CD4-positive, alpha-beta T cell treated with Interleukin-2 at 100 ng/mL for 4 hours (primary cell): ENCODE results near the gene SAP30L.

Source experiments
- DNase-seq: peaks from one replicate; pipeline ENCODE4 v3.0.0-alpha.2; 2020; ENCODE audit warnings: low spot score

SAP30L gene

DNA sequence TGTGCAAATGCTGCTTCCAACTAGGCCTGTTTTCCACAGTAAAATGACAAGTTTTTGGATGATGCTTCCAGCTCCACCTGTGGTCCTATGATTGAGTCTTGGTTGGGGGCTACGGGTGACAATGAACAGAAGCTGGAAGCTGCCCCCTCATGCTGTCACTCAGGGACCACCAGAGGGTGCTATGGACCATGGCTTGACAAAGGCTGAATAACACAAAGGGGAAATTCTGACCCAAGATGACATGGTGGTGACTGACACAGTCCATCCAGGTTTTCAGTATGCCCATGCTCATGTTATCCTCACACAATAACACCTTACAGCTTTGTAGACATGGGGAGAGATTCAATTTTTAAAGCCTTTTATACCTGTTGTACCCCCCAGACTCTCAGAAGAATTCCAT lies 23.9 kb upstream of the SAP30L start:
- DNase-seq, result no peak

GRCh38 chr5:154422298-154422697 lies 23.5 kb upstream of the SAP30L start:
- no peak for DNase-seq

DNA sequence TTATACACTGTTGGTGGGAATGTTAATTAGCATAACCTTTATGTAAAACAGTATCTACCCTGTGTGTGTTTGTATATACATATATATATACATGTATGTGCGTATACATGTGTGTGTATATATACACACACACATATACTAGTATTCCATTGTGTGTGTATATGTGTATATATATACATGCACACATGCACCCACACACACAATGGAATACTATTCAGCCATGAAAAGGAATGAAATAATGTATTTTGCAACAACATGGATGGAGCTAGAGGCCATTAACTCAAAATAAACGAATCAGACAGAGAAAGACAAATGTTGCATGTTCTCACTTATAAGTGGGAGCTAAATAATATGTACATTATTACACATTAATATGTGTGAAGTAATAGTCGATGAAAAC lies 17.6 kb upstream of the SAP30L start:
- DNase-seq, result no peak

DNA sequence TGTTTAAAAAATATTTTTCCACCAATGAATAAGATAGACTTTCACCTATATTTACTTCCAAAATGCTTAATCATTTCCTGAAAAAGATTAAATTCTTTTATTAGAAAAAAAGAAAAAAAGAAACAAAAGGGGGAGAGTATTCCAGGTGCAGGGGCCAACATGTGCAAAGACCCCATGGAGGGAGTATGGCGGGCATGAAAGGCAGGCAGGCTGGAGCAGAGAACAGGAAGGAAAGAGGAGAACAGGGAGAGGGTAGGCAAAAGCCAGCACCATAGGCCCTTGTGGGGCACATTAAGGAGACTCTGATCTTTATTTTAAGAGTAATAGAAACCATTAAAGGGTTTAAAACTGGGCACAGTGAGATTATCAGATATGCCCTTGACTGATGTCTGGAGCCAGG lies 16.5 kb upstream of the SAP30L start:
- DNase-seq, result no peak

- DNase-seq, result no peak
Observed at GRCh38 chr5:154430466-154430865, 15.3 kb upstream of the SAP30L start.

GRCh38 chr5:154430961-154431630 lies 14.7 kb upstream of the SAP30L start:
- no peak for DNase-seq

GRCh38 chr5:154435226-154435625 lies 10.6 kb upstream of the SAP30L start:
- DNase-seq, result no peak

DNA sequence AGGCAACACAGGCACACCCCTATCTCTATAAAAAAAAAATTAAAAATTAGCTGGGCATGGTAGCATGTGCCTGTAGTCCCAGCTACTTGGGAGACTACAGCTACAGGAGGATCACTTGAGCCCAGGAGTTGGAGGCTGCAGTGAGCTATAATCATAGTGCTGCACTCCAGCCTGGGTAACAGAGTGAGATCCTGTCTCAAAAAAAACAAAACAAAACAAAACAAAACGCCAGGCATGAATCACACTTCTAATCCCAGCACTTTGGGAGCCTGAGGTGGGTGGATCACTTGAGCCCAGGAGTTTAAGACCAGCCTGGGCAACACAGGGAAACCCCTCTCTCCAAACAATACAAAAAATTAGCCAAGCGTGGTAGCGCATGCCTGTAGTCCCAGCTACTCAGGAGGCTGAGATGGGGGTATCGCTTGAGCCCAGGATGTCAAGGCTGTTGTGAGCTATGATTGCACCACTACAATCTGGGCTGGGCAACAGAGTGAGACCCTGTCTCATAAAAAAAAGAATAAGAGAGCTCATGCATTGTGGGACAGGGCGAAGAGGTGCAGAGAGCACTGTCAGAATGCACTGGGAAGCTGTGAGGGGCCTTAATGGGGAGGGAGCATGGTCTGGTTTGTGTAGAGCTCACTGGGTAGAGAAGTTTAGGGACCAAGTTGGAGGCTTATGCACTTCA lies 8.4 kb upstream of the SAP30L start:
- no peak for DNase-seq

DNA sequence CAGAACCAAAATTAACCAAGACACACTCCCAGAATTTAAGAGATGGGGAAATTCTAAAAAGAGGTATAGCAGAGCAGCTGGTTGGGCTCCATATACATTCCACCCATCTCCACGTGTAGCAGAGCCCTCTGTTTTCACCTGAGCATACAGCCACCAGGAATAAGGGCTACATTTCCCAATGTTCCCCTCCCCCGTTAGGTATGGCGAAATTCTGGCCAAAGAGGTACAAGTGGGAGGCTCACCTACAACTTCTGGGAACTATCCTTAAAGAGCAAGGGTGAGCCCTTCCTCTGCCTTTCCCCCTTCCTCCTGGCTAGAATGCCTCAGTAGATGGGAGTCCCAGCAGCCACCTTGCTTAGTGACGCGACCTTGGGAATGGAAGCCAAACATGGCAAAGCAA lies 5.3 kb upstream of the SAP30L start:
- DNase-seq, result no peak

GRCh38 chr5:154442801-154443200 lies 3.0 kb upstream of the SAP30L start:
- no peak for DNase-seq

DNA sequence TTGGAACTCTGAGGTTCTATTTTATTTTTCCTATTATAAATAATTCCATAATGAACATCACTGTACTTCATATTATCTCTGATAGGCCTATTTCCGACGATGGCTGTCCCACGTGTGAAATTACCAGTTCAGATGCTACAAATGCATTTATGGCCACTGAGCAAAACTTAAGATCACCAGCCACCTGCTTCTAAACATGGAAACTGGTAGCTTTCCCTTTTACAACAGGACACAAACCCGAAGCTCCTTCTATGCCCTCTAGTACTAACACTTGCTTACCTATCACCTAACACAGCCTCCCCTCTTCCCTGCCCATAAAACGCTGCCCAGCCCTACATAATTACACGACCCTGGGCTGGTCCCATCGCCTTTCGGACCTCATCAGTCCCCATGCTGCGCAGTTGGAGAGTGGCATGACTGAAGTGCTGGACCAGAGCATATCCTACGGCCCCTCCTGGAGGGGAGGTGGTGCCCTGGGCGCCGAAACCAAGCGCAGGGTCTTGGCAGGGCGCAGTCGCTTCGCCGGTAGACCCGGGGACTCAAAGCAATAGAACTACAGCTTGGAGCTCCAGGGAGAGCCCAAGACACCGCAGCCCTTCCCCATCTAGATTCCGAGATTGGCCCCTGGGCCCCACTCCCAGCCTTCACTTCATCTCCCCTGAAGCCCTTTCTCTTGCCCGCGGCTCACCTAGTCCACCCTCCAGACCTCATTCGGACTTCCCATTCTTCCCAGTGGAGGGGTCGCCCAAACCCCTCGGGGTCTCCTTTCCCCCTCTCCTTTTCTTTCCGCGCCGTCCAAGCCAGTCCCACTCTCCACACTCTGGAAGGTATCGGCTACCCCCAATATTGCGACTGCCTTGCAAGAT lies 1.0 kb upstream of the SAP30L start:
- DNase-seq, result no peak

DNA sequence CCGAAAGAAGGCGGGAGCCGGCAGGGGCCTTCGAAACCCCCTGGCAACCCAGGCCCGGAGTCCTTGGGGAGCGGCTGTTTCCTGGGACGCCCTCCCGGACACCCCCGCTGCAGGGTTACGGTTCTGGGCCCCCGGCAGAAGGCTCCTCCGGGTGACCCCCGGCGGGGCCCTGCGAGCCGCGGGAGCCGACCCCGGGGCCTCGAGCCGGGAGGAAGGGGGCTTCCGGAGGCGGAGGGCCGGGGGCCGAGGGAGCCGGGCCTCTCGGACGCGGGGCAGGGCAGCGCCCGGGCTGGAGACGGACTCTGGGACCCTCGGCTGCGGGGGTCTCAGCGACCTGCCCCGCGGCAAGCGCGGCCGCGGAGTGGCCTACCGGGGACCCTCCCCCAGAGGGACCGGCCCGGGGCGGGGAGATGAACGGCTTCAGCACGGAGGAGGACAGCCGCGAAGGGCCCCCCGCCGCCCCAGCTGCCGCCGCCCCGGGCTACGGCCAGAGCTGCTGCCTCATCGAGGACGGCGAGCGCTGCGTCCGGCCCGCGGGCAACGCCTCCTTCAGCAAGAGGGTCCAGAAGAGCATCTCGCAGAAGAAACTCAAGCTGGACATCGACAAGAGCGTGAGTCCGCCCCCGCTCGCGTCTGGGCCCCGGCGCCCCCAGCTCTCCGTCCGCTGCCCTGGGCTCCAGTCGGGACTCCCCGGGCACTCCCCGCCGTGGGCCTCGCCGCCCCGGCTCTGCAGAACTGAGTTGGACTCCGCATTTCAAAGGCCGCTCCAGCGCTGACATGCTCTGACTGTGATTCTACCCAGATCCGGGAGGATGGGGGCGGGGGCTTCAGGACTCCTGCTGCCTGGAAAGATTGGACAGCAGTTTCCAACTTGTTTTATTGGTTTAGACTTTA lies 645 bp downstream of the SAP30L start:
- DNase-seq, result peak; percentile 24

- DNase-seq, result peak; percentile 24
Observed at GRCh38 chr5:154447089-154447725, 1.4 kb downstream of the SAP30L start.

DNA sequence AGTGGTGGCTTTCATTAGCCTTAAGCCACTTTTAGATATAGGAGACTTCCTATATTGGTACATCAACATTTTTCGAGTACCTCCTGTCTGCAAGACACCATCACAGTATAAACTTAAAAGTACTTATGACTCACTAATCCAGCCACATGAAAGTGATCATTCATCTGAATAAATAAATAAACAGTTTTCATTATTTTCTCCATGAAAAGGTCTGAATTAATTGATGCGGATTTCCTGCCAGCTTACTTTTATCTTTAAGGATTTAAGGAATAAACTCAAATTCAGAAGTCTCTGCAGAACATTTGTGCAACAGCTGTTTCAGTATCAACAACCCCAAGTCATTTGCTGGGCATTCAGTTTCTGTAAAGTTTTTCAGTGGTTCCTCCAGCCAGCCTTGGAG lies 4.0 kb downstream of the SAP30L start:
- no peak for DNase-seq

DNA sequence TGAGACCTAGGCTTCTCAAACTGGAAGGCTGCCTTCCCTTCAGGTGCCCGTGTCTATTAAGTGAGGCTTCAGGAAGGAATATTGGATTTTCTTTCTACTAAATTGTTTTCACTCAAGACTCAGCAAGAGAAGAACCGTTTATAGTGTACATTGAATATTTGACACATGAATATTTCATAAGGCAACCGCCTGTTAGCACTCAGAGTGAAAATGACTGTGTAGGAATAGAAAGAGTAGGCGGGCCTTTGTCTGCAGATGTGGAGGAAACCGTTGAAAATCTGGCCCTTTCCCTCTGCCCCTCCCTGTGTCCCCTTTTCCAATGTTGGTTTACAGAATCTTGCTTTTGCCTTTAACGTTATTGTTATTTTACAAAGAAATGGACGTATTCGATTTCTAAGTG lies 6.2 kb downstream of the SAP30L start:
- no peak for DNase-seq

DNA sequence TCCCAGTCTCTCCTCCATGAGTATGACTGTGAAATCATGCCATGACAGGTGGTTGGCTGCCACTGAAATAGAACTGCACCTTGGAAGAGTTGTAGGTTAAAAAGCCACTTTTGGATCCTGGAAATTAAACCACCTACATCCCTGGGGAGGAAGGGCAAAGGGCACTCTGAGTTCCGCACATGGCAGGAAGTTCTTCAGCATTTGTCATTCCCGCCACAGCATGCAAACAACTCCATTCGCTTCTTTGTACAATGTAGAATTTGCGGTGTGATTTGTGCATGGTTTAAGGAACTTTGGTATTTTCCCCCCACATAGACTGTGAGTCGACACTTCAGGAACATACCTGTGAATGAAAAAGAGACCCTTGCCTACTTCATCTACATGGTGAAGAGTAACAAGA lies 9.8 kb downstream of the SAP30L start:
- DNase-seq, result no peak

DNA sequence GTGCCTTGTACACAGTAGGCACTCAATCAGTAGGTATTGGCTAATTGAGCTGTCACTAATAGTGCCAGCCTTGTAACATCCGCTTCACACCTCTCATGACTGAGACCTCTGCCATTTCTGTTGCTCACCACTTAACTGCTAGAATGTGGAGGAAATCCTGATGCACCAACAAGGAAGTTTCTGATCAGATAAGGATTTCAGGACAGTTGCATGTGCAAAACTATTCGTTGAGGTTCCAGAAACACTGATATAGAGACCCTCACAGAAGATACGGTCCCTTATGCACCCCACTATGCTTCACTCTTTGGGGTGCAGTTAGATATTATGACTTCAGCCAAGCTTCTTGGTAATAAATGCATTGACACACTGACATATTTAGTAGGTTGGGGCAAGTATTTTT lies 10.7 kb downstream of the SAP30L start:
- DNase-seq, result no peak

- no peak for DNase-seq
Observed at GRCh38 chr5:154459015-154459414, 13.2 kb downstream of the SAP30L start.

- DNase-seq, result no peak
Observed at GRCh38 chr5:154460172-154460571, 14.4 kb downstream of the SAP30L start.

DNA sequence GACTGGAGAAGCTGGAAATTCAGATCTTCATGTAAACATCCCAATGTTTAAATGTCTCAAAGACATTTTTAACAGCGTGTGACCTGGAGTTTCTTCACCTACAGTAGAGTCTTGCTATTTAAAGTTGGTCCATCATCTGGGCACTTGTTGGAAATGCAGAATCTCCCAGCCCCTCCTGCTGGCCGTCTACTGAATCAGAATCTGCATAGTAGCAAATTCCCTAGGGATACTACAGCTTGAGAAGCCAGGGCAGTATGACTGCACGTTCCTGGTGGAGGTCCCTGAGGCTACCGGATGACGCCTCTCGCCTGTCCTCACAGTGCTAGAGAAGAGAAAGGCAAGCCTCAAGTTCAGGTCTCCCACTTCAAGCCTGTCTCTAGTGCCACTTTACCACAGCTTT lies 15.7 kb downstream of the SAP30L start:
- DNase-seq, result no peak

- DNase-seq, result no peak
Observed at GRCh38 chr5:154464438-154464837, 18.6 kb downstream of the SAP30L start.

- no peak for DNase-seq
Observed at GRCh38 chr5:154465169-154465568, 19.4 kb downstream of the SAP30L start.
